Activated B cell treated with CpG ODN at 0.5 μM for 24 hours (primary cell): ENCODE results near the gene CDH26. TPM values are rescaled to one million over a fixed set of nuclear protein-coding genes. Genes with fewer than 3 reads are reported as not detected.
A peak's percentile ranks its signal among the peaks of the same experiment; 100 is the strongest.

ENCODE experiments used
- ATAC-seq: fragments of 200-7000 bp; cut with Tn5 transposase; one replicate; pipeline ENCODE4 v1.10.0; 2021; ENCODE audit warnings: low read depth, mild to moderate bottlenecking, moderate library complexity
- CTCF ChIA-PET: fragments of 350-600 bp; sonication (Branson Sonifier 250); formaldehyde crosslinking; loops from one replicate; lab custom pipeline; 2021; ENCODE audit warnings: antibody characterized with exemption; lab: Charles Lee
- POLR2A ChIA-PET: fragments of 350-600 bp; sonication (Branson Sonifier 250); formaldehyde crosslinking; loops from one replicate; lab custom pipeline; 2021; ENCODE audit warnings: antibody characterized with exemption; lab: Charles Lee
- DNase-seq: peaks from one replicate; pipeline ENCODE4 v3.0.0; 2022
- H3K27ac Mint-ChIP-seq: one replicate; pipeline ENCODE4 v1.8.0; 2020; ENCODE audit warnings: mixed read lengths
- H3K27me3 Mint-ChIP-seq: one replicate; pipeline ENCODE4 v1.8.0; 2021; ENCODE audit warnings: mixed read lengths
- H3K36me3 Mint-ChIP-seq: one replicate; pipeline ENCODE4 v1.8.0; 2021; ENCODE audit warnings: low read depth, mixed read lengths
- H3K4me1 Mint-ChIP-seq: one replicate; pipeline ENCODE4 v1.8.0; 2021; ENCODE audit warnings: mixed read lengths
- H3K4me3 Mint-ChIP-seq: one replicate; pipeline ENCODE4 v1.8.0; 2020; ENCODE audit warnings: mild to moderate bottlenecking, mixed read lengths
- H3K9me3 Mint-ChIP-seq: one replicate; pipeline ENCODE4 v1.8.0; 2020; ENCODE audit warnings: mixed read lengths
- intact Hi-C: fragments of 100-400 bp; cut with micrococcal nuclease; formaldehyde crosslinking; loops from one replicate; pipeline ENCODE4 v1.15.1; 2024
- total RNA-seq: library from RNA; stranded (reverse); gene quantifications from 2 replicates; pipeline ENCODE4 v1.2.3, GENCODE V29; 2022
- TF ChIP-seq, protein P1 (sequence below): fragments of 200-600 bp; IDR thresholded peaks from one replicate; pipeline ENCODE4 v1.8.0; 2022; ENCODE audit warnings: antibody characterized with exemption, mild to moderate bottlenecking

CDH26 gene
- total RNA-seq, 1 donor from 2014 or later = 1.4 TPM

DNA sequence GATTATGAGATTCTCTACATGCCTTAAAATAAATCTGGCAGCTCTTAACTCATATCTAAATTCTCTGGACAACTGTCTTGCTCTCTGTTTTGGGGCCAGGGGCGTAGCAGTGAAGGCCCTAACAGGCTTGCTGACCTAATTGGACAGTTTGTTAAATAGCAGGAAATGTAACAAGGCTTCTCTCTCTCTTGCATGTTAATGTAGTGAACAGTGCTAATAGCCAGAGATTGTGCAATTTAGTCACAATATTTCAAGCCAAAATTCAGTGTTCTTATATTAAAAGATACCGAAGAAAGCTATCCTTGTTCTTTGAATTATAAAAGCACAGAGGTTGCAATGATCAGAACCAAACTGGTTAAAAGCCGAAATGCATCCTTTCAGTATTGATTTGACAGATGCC lies 21.1 kb upstream of the CDH26 start:
- ATAC-seq (no peak), DNase-seq (no peak)
- TF ChIP-seq, protein P1, sequence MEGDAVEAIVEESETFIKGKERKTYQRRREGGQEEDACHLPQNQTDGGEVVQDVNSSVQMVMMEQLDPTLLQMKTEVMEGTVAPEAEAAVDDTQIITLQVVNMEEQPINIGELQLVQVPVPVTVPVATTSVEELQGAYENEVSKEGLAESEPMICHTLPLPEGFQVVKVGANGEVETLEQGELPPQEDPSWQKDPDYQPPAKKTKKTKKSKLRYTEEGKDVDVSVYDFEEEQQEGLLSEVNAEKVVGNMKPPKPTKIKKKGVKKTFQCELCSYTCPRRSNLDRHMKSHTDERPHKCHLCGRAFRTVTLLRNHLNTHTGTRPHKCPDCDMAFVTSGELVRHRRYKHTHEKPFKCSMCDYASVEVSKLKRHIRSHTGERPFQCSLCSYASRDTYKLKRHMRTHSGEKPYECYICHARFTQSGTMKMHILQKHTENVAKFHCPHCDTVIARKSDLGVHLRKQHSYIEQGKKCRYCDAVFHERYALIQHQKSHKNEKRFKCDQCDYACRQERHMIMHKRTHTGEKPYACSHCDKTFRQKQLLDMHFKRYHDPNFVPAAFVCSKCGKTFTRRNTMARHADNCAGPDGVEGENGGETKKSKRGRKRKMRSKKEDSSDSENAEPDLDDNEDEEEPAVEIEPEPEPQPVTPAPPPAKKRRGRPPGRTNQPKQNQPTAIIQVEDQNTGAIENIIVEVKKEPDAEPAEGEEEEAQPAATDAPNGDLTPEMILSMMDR = no peak
- H3K4me3 Mint-ChIP-seq = no peak overlapping the region
- no peaks in the 10 kb centered on the region for H3K9me3 Mint-ChIP-seq
- ChIA-PET POLR2A (no interaction called here), CTCF (interaction anchor here (3.8 kb wide), 1 partner anchor 13 kb away, joined by 15 read pairs; no protein-coding TSS in a partner anchor)
- H3K27me3 Mint-ChIP-seq = no peaks in the 10 kb centered on the region
- no peak overlapping the region for H3K27ac Mint-ChIP-seq
- H3K36me3 Mint-ChIP-seq = peaks cover 13% of the 10 kb centered on the region
- H3K4me1 Mint-ChIP-seq = peaks cover 40% of the 10 kb centered on the region
- intact Hi-C loops = no loop called here

DNA sequence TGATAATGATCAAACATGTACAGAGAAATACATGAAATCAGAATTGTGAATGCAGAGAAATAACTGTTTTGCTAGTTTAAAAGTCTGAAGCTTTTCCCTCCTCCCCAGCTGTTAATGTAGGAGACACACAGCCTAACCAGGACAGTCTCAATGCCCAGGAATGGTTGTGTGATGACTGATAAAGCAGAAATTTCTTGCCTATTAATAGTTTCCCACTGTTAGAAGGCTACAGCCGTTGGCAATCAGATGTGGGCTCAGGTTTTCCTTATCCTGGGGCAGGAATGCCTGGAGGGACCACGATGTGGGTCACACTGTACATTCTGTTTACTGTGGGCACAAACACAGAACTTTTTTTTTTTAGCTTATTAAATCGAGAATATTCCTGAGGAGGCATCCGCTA lies 20.0 kb upstream of the CDH26 start:
- DNase-seq (no peak), ATAC-seq (no peak)
- TF ChIP-seq, protein P1 = no peak
- Mint-ChIP-seq H3K27ac (no peak overlapping the region), H3K4me3 (peak overlapping the region; percentile 78), H3K36me3 (peaks cover 20% of the 10 kb centered on the region), H3K27me3 (no peaks in the 10 kb centered on the region), H3K9me3 (no peaks in the 10 kb centered on the region), H3K4me1 (peaks cover 40% of the 10 kb centered on the region)
- ChIA-PET POLR2A (no interaction called here), CTCF (no interaction called here)
- intact Hi-C loops = no loop called here

DNA sequence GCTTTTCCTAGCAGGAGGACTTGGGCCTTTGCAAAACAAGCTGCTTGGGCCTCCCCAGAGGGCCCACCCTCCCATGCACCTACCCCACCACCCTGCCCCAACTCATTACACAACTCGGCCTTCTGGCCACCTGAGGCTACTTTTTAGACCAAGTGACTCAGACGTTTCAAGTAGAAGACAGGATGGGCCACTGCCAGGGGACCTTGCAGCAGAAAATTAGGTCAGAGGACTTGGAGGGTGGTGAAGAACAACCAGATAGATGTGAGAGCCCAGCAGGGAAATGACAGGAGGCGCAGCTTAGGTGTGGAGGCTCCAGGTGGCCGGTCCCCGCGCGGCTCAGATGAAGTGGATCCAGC lies 19.5 kb upstream of the CDH26 start:
- no peak for ATAC-seq
- Mint-ChIP-seq H3K9me3 (no peaks in the 10 kb centered on the region), H3K36me3 (peaks cover 21% of the 10 kb centered on the region), H3K4me1 (peaks cover 40% of the 10 kb centered on the region), H3K4me3 (peak overlapping the region; percentile 78), H3K27me3 (no peaks in the 10 kb centered on the region), H3K27ac (no peak overlapping the region)
- intact Hi-C loops = no loop called here
- no peak for DNase-seq
- POLR2A ChIA-PET = interaction anchor here (2.3 kb wide), 1 partner anchor 10 kb away, joined by 7 read pairs; no protein-coding TSS in a partner anchor
- TF ChIP-seq, protein P1 = no peak
- CTCF ChIA-PET = no interaction called here

DNA sequence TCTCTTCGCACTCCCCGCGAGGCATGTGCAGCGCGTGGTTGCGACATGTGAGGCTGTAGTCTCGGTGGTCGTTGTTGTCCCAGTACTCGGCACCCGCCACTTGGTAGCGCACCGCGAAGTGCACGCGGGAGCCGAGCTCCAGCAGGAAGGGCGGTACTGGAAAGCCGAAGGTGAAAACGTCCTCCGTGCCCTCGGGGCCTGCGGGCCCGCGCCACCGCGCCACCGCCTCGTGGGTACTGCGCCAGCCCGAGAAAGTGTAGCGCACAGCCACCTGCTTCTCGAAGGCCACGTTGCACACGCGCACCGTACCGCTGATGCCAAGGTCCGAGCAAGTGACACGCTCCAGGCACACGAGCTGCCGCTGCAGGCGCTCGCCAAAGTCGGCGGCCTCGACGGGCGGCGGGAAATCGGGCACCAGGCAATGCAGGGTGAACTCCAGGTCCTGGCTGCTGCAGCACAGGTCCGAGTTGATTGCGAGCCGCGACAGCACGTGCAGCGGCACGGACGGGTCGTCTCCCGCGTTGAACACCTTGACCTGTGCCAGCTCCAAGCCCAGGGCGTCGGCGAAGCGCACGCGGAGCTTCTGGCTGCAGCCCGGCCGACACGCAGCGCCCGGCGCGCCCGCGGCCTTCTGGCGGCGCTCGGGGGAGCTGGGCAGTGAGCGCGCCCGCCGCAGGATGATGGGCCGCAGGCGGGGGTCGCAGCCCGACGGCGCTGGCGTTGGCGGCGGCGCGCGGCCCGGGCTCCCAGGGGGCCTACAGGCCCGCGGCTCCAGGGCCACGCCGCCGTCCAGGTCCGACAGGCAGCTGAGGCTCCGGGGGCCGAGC lies 19.0 kb upstream of the CDH26 start:
- peaks cover 27% of the 10 kb centered on the region for H3K36me3 Mint-ChIP-seq
- no peak for ATAC-seq
- POLR2A ChIA-PET = interaction anchor here (0.9 to 2.3 kb wide), 3 partner anchors 9 to 119 kb away, joined by 4 to 8 read pairs (median 7); no protein-coding TSS in a partner anchor
- H3K4me1 Mint-ChIP-seq = peaks cover 39% of the 10 kb centered on the region
- peak; percentile 20 for DNase-seq
- no peak overlapping the region for H3K27ac Mint-ChIP-seq
- H3K4me3 Mint-ChIP-seq = peak overlapping the region; percentile 97
- intact Hi-C loops = no loop called here
- H3K9me3 Mint-ChIP-seq = no peaks in the 10 kb centered on the region
- CTCF ChIA-PET = interaction anchor here (1.0 to 1.5 kb wide), 2 partner anchors 9 to 323 kb away, joined by 3 to 4 read pairs; no protein-coding TSS in a partner anchor
- H3K27me3 Mint-ChIP-seq = no peaks in the 10 kb centered on the region
- TF ChIP-seq, protein P1 = no peak

DNA sequence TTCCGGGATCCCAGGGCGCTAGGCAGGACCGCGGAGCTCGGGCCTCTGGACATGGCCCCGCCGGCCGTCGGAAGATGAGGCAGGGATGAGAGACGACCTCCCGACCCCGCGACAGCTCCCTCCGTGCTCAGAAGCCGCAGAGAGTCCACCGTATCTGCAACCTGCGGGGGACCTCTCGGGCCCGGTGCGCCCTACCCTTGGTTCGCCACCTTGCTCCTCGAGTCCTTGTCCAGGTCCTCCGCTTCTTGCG lies 18.4 kb upstream of the CDH26 start:
- Mint-ChIP-seq H3K27me3 (no peaks in the 10 kb centered on the region), H3K36me3 (peaks cover 32% of the 10 kb centered on the region), H3K4me1 (peaks cover 37% of the 10 kb centered on the region), H3K4me3 (peak overlapping the region; percentile 97), H3K27ac (peak overlapping the region; percentile 73), H3K9me3 (no peaks in the 10 kb centered on the region)
- intact Hi-C loops = loop anchor here (1.0 to 5.0 kb wide), 2 partner anchors 9 to 1288 kb away; partner anchors contain the start of gene STX16
- ChIA-PET POLR2A (interaction anchor here (0.9 to 2.3 kb wide), 4 partner anchors 9 to 118 kb away, joined by 3 to 8 read pairs (median 6); no protein-coding TSS in a partner anchor), CTCF (interaction anchor here (0.7 to 1.5 kb wide), 4 partner anchors 9 to 322 kb away, joined by 3 to 4 read pairs (median 3); no protein-coding TSS in a partner anchor)
- TF ChIP-seq, protein P1 = no peak
- peak; percentile 9 for ATAC-seq
- DNase-seq = no peak
